Loucy (cell line): ENCODE data around the gene HBQ1.

ENCODE experiments used
- CTCF ChIP-seq: fragments of 200-600 bp; sonication (generic); conservative IDR thresholded peaks from 2 replicates; pipeline ENCODE4 v1.5.1; 2014; ENCODE audit warnings: mild to moderate bottlenecking, antibody characterized with exemption, low read length
- EZH2phosphoT487 ChIP-seq: fragments of 200-600 bp; IDR thresholded peaks from 2 replicates; pipeline ENCODE4 v1.6.1; 2018; ENCODE audit warnings: antibody characterized with exemption, mild to moderate bottlenecking, moderate library complexity, borderline replicate concordance

GRCh38 chr16:193441-193840, 13.2 kb downstream of the HBQ1 start:
- no peak for TF ChIP-seq CTCF
- TF ChIP-seq EZH2phosphoT487: no peak
